Activated T-cell treated with anti-CD3 and anti-CD28 coated beads, Interleukin-2, amount 50 U/mL, for 72 hours (primary cell): ENCODE data around the gene HES6. TPM values are rescaled to one million over a fixed set of nuclear protein-coding genes. Genes with fewer than 3 reads are reported as not detected.

Source experiments
- ATAC-seq, 2 donors: fragments of 150-1000 bp; cut with Tn5 transposase; replicated peaks in 1 of 2; 2 replicates each; pipeline ENCODE4 v1.10.0; 2021; ENCODE audit warnings: moderate library complexity in 2 of 2, mild to moderate bottlenecking in 1 of 2
- DNase-seq, 2 donors: peaks; one replicate each; pipeline ENCODE4 v3.0.0; 2021 to 2022; ENCODE audit warnings: mixed read lengths in 1 of 2
- H3K27ac Mint-ChIP-seq: one replicate; pipeline ENCODE4 v1.8.0; 2022; ENCODE audit warnings: mild to moderate bottlenecking, moderate library complexity, mixed read lengths
- H3K27me3 Mint-ChIP-seq: one replicate; pipeline ENCODE4 v1.8.0; 2022; ENCODE audit warnings: low read depth, mixed read lengths
- H3K36me3 Mint-ChIP-seq, 2 donors: one replicate each; pipeline ENCODE4 v1.8.0; 2022; ENCODE audit warnings: mixed read lengths in 2 of 2, mild to moderate bottlenecking in 1 of 2; ENCODE audit not compliant: insufficient read depth in 2 of 2
- H3K4me1 Mint-ChIP-seq: one replicate; pipeline ENCODE4 v1.8.0; 2022; ENCODE audit warnings: low read depth, mixed read lengths
- H3K4me3 Mint-ChIP-seq, 2 donors: one replicate each; pipeline ENCODE4 v1.8.0; 2022; ENCODE audit warnings: mild to moderate bottlenecking in 2 of 2, mixed read lengths in 2 of 2, moderate library complexity in 2 of 2
- H3K9me3 Mint-ChIP-seq, 2 donors: one replicate each; pipeline ENCODE4 v1.8.0; 2022; ENCODE audit warnings: mixed read lengths in 2 of 2
- total RNA-seq, 2 donors: library from RNA; stranded (reverse); gene quantifications; one replicate each; pipeline ENCODE4 v1.2.3, GENCODE V29; 2022

Gene HES6
- total RNA-seq, 2 donors from 2014 or later: 1.6 to 2.0 TPM

DNA sequence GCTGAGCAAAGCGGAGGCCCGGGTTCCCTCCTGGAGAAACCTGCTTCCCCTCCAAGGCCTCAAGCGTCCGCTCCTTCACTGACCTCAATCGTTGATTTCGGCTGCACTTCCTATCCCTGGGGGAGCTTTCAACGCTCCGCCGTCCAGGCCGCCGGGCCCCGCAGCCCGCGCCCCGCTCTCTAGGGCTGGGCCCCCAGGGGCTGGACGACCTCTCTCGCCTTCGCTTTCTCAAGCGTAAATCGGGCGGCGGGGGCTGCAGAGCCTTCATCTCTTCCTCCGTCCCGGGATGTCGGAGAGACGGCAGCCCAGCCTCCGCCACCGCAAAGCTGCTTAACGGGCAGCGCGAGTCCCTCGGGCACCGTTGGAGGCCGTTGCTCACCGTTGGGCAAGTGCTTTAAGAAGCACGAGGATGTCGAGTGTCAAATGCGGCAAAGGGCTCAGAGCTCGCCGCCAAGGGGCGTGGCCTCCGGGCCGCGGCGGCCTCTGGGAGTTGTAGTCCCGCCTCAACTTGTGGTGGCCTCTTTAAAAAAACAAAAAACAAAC, 8.5 kb downstream of the HES6 start:
- no peak overlapping the region for H3K27ac Mint-ChIP-seq
- peaks cover 27% of the 10 kb centered on the region for H3K27me3 Mint-ChIP-seq
- DNase-seq (peak; percentile 81 to 83), ATAC-seq (peak; percentile 90 to 93)
- peaks cover 0 to 1% of the 10 kb centered on the region in 2 donors for H3K36me3 Mint-ChIP-seq
- H3K4me3 Mint-ChIP-seq: peak overlapping the region; percentile 80 to 92
- peaks cover 31% of the 10 kb centered on the region for H3K4me1 Mint-ChIP-seq
- H3K9me3 Mint-ChIP-seq: no peaks in the 10 kb centered on the region

- H3K4me1 Mint-ChIP-seq: peaks cover 31% of the 10 kb centered on the region
- H3K27me3 Mint-ChIP-seq: peaks cover 21% of the 10 kb centered on the region
- H3K36me3 Mint-ChIP-seq: peaks cover 0 to 1% of the 10 kb centered on the region in 2 donors
- peak overlapping the region; percentile 80 to 92 for H3K4me3 Mint-ChIP-seq
- no peak overlapping the region for H3K27ac Mint-ChIP-seq
- H3K9me3 Mint-ChIP-seq: no peaks in the 10 kb centered on the region
- ATAC-seq (no peak), DNase-seq (no peak)
Observed at GRCh38 chr2:238230699-238231098, 9.1 kb downstream of the HES6 start.

DNA sequence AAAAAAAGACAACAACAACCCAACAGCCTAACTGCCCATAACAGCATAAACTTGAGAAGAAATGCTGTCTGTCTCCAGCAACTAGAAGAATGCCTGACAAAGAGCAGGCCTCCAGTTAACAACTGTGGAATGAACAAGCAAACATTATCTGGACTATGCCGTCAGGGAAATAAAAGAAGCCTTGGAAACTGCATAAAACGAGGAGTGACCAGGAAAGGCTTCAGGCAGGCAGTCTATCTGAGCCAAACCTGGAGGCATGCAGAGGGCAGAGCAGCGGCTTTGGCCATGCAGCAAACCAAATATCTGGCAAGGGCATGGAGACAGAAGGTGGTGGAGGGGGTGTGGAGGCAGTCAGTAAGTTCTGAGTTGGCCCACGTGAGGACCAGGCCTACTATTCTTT, 11.1 kb downstream of the HES6 start:
- peaks cover 6% of the 10 kb centered on the region for H3K27me3 Mint-ChIP-seq
- H3K9me3 Mint-ChIP-seq: no peaks in the 10 kb centered on the region
- H3K4me3 Mint-ChIP-seq: no peak overlapping the region
- H3K4me1 Mint-ChIP-seq: peaks cover 31% of the 10 kb centered on the region
- H3K36me3 Mint-ChIP-seq: peaks cover 0 to 3% of the 10 kb centered on the region in 2 donors
- H3K27ac Mint-ChIP-seq: no peak overlapping the region
- ATAC-seq: no peak
- DNase-seq: no peak

GRCh38 chr2:238227587-238228032, 12.2 kb downstream of the HES6 start:
- no peaks in the 10 kb centered on the region for H3K9me3 Mint-ChIP-seq
- H3K27me3 Mint-ChIP-seq: no peaks in the 10 kb centered on the region
- H3K27ac Mint-ChIP-seq: no peak overlapping the region
- ATAC-seq: no peak
- no peak for DNase-seq
- peaks cover 31% of the 10 kb centered on the region for H3K4me1 Mint-ChIP-seq
- H3K4me3 Mint-ChIP-seq: no peak overlapping the region
- peaks cover 0 to 3% of the 10 kb centered on the region in 2 donors for H3K36me3 Mint-ChIP-seq

- Mint-ChIP-seq H3K36me3 (peaks cover 0 to 3% of the 10 kb centered on the region in 2 donors), H3K4me3 (no peak overlapping the region), H3K9me3 (no peaks in the 10 kb centered on the region), H3K27ac (no peak overlapping the region), H3K27me3 (no peaks in the 10 kb centered on the region), H3K4me1 (peaks cover 28% of the 10 kb centered on the region)
- DNase-seq (no peak), ATAC-seq (no peak)
Observed at GRCh38 chr2:238226698-238227586, 12.9 kb downstream of the HES6 start.

GRCh38 chr2:238225911-238226697, 13.7 kb downstream of the HES6 start:
- no peaks in the 10 kb centered on the region for H3K9me3 Mint-ChIP-seq
- no peaks in the 10 kb centered on the region for H3K27me3 Mint-ChIP-seq
- no peak overlapping the region for H3K4me3 Mint-ChIP-seq
- DNase-seq: no peak
- no peak for ATAC-seq
- peaks cover 0 to 3% of the 10 kb centered on the region in 2 donors for H3K36me3 Mint-ChIP-seq
- H3K4me1 Mint-ChIP-seq: peaks cover 20% of the 10 kb centered on the region
- H3K27ac Mint-ChIP-seq: no peak overlapping the region

GRCh38 chr2:238225121-238225520, 14.7 kb downstream of the HES6 start:
- H3K4me1 Mint-ChIP-seq: peaks cover 12% of the 10 kb centered on the region
- no peak overlapping the region for H3K4me3 Mint-ChIP-seq
- H3K36me3 Mint-ChIP-seq: peaks cover 0 to 3% of the 10 kb centered on the region in 2 donors
- H3K27ac Mint-ChIP-seq: no peak overlapping the region
- H3K27me3 Mint-ChIP-seq: no peaks in the 10 kb centered on the region
- ATAC-seq (no peak), DNase-seq (no peak)
- H3K9me3 Mint-ChIP-seq: no peaks in the 10 kb centered on the region

- peaks cover 0 to 3% of the 10 kb centered on the region in 2 donors for H3K36me3 Mint-ChIP-seq
- H3K27ac Mint-ChIP-seq: no peak overlapping the region
- ATAC-seq (no peak), DNase-seq (no peak)
- H3K4me1 Mint-ChIP-seq: peaks cover 6% of the 10 kb centered on the region
- H3K27me3 Mint-ChIP-seq: no peaks in the 10 kb centered on the region
- no peaks in the 10 kb centered on the region for H3K9me3 Mint-ChIP-seq
- H3K4me3 Mint-ChIP-seq: no peak overlapping the region
Observed at GRCh38 chr2:238224356-238225035, 15.3 kb downstream of the HES6 start.

DNA sequence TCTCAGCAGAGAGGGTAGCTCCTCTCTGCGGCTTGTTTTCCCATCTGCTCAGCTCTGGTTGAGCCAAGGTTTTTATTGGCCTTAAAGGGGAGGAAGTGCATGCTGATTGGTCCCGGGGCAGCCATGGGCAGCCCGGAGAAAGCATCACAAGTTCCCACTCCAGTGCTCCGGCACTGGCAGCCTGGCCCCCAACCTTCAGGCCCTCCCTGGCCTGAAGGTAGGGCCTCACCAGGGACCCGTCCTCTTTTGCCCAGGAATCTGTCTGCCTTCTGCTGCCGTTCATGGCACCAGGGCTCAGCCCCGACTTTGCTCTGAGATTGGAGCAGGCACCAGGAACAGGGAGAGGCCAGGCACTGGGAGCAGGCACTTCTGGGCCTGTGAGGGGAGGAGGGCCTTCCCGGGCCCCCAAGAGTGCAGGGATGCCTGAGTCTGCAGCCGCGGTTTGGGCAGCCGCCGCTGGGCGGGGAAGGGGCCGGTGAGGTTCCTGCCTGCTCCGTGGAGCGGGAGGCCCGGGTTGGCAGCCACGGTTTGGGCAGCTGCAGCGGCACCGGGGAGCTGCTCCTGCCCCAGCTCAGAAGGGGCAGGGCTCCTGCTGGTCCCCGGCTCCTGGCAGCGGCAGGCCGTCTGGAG, 18.8 kb downstream of the HES6 start:
- DNase-seq (no peak), ATAC-seq (peak; percentile 56 to 74)
- Mint-ChIP-seq H3K4me3 (peak overlapping the region; percentile 10 to 29), H3K27ac (no peak overlapping the region), H3K27me3 (no peaks in the 10 kb centered on the region), H3K36me3 (peaks cover 0 to 2% of the 10 kb centered on the region in 2 donors), H3K9me3 (no peaks in the 10 kb centered on the region), H3K4me1 (no peaks in the 10 kb centered on the region)

GRCh38 chr2:238220274-238220891, 19.5 kb downstream of the HES6 start:
- Mint-ChIP-seq H3K27ac (no peak overlapping the region), H3K4me1 (no peaks in the 10 kb centered on the region), H3K27me3 (peaks cover 3% of the 10 kb centered on the region), H3K4me3 (peak overlapping the region; percentile 10 to 29), H3K9me3 (no peaks in the 10 kb centered on the region), H3K36me3 (peaks cover 0 to under 1% of the 10 kb centered on the region in 2 donors)
- ATAC-seq (peak in 1 of 2 donors; percentile 18), DNase-seq (no peak)

DNA sequence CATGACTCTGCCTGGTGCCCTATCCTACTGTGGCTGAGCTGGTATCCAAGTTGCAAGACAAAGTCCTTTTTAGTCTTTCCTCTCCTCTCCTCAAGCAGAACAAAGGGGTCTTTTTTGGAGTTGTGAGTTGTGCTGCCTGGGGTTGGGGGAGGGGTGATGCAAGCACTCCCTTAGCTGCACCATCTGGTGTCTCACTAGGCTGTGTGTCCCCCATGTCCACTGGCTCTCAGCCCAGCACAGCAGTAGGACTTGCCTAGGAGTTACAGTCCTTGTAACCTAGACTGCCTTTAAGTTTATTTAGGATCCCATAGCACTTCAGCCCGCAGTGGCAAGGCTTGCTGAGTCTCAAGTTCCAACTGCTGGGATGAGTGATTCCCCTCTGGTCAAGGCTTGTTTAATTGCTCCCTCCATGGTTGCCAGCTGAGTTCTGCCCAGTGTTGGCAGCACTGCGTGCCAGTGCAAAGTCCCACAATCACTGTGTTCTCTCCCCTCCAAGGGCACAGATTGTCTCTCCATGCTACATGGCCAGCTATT, 23.1 kb downstream of the HES6 start:
- Mint-ChIP-seq H3K4me1 (no peaks in the 10 kb centered on the region), H3K9me3 (no peaks in the 10 kb centered on the region), H3K27ac (no peak overlapping the region), H3K4me3 (no peak overlapping the region), H3K27me3 (peaks cover 22% of the 10 kb centered on the region), H3K36me3 (no peaks in the 10 kb centered on the region)
- DNase-seq: no peak
- ATAC-seq: no peak

- Mint-ChIP-seq H3K27me3 (no peaks in the 10 kb centered on the region), H3K36me3 (no peaks in the 10 kb centered on the region), H3K9me3 (no peaks in the 10 kb centered on the region), H3K4me3 (no peak overlapping the region), H3K4me1 (peaks cover 15% of the 10 kb centered on the region), H3K27ac (no peak overlapping the region)
- DNase-seq (no peak), ATAC-seq (no peak)
Observed at GRCh38 chr2:238207006-238207405, 32.8 kb downstream of the HES6 start.
